NCI-H2081 treated with DMSO at 0.1 percent for 48 hours (cell line): ENCODE measurements around the gene ELK4.

ENCODE experiments used
- DNase-seq: peaks from one replicate; lab custom pipeline; 2025; lab: John Stamatoyannopoulos, UW

The ELK4 gene

DNA sequence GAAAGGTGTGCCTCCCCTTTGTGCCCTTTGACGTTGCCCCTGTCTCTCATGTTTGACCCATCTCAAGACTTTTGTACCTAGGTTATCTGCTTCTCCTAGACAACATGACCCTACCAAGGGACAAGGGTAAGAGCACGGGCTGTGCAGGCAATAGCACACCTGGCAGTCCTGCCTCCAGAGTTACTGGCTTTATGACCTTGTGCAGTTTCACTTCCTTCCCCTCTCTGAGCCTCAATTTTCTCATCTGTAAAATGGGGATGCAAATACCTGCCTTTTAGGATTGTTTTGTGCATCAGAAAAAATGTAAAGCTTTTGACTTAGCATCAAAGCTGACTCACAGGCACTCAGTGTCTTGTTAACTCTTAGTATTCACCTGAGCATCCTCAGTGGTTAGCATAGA, 36.4 kb downstream of the ELK4 start:
- no peak for DNase-seq

DNA sequence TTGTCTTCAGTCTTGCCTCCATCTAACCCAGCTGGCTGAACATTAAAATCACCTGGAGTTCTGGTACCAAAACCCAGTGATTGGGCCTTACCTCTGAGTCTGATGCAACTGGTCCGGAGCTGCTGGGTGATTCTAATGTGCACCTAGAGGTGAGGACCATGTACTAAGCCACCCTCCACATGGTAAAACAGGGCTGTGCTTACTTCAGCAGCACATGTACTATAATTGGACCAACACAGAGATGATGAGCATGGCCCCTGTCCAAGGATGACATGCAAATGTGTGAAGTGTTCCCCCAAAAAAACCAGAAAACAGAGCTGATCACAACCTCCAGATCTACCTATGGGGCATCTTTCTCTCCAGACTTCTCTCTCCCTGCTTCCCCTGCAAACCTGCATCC, 37.0 kb downstream of the ELK4 start:
- no peak for DNase-seq

DNA sequence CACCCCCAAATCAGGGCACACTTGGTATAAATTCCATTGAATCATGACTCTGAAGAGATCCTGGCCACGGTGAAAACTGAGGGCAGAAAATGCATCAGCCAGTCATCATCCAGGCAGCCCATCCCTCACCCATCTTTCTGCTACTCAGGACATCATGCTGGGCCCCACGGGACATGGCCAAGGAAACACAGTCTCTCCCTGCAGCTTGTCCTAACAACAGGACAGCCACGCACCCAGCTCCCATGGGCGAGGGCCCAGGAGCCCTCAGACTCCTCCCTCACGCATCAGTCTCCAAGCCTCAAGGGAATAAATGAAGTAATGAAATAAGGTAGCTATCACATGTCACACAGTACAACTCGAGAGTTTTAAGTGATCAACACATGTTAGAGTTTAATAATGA, 37.8 kb downstream of the ELK4 start:
- no peak for DNase-seq

DNA sequence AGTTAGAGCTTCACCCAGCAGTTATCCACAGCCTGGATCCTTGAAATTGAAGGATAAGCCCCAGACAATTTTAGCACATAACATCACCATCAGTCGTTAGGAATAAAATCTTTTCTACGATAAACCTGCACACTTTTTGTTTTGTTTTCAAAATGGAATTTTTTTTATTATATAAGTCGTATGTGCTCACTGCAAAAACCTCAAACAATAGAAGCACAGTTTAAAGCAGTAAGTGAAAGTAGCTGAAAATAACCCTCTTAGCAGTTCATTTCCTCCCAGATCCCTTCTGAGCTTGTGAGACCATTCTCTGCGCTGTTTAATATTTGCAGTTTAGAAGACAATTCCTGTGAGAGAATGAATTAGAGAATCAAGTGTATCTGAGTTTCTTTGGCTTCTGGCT, 38.3 kb downstream of the ELK4 start:
- no peak for DNase-seq

DNA sequence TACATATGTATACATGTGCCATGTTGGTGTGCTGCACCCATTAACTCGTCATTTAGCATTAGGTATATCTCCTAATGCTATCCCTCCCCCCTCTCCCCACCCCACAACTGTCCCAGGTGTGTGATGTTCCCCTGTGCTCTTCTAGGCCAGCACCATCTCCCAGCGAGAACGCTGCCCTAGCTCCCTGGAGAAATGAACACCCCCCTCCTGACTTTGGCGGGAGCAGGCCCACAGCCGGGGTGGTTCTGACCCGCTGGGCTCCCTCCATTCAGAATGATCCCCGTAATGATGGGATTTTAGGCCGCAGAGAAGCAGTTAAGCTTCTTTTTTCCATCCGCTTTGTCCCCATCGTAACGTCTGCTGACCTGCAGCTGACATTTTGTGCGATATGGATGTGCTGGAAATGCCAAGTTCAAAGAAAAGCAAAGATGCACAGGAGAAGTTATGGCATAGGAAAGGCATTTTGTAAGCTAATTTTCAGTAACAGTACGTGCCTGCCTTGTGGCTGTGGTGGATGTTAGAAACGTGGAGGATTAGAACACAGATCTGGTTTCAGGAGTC, 39.3 kb downstream of the ELK4 start:
- DNase-seq, result no peak

DNA sequence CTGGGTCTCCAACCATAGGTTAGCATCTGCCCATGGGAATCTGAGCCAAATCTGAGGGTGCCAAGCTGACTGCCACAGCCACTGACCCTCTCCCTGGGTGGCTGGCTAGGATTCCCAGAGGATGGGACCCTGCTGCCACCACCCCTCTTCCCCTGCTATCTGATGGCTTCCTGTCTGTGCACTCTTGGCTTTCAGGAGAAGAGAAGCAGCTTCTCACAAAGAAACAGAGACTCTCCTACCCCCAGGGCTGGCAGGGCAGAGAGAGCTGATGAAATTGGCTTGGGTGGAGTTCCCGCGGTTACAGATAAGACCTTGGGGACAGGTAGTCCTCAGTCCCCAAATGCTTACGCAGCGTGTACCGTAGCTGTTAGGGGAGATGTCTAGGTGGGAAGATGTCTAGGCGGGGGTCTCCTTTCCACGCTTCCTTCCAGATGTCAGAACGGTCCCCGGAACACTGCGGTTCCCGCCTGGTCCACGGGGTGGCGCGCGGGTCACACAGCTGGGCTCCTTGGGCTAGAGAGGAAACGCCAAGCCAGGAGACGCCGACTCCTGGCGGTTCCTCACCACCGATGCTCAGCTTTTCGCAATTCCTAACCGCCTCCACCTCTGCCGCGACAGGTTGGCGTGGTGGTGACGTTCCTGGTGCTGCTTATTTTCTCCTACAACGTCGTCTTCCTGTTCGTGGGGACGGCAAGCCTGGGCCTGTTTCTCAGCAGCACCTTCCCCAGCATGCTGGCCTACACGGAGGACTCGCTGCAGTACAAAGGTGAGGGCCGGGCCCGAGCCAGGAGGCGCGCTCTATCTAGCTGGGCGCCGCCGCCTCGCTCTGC, 40.1 kb downstream of the ELK4 start:
- peak; percentile 66 for DNase-seq

DNA sequence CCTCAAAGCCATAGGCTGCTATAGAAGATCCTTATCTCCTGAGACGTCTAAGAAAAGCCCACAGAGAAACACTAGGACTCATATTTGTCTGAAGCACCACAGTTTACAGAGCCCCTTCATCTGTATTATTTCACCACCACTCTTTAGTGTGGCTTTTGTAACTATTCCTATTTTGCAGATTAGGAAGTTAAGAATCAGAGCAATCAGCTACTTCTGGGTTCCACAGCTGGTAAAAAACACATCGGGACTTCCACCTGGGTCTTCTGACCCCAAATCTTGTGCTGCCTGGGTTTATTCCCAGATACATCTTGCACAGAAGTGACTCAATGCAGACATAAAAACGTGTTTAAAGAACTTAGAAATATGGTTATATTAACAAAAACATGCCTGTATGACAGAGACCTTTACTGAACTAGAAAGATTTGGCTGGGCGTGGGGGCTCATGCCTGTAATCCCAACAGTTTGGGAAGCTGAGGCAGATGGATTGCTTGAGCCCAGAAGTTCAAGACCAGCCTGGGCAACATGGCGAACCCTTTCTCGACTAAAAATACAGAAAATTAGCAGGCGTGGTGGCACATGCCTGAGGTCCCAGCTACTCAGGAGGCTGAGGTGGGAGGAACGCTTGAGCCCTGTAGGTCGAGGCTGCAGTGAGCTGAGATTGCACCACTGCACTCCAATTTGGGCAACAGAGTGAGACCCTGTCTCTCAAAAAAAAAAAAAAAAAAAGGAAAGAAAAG, 40.9 kb downstream of the ELK4 start:
- DNase-seq, result no peak

DNA sequence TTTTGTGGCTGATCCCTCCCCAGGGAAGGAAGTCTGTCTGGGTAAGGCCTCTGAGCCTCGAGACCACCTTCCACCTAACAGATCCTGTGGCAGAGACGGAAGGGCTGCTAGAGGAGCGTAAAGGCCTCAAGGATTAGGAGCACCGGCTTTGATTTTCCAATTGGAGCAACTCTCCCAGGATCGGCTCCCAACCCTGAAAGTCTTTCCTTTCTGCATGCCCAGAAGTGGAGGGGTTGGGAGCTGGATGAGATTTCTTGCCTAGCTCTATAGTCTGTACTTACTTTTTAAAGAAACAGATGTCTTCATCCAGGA, 41.4 kb downstream of the ELK4 start:
- no peak for DNase-seq

DNA sequence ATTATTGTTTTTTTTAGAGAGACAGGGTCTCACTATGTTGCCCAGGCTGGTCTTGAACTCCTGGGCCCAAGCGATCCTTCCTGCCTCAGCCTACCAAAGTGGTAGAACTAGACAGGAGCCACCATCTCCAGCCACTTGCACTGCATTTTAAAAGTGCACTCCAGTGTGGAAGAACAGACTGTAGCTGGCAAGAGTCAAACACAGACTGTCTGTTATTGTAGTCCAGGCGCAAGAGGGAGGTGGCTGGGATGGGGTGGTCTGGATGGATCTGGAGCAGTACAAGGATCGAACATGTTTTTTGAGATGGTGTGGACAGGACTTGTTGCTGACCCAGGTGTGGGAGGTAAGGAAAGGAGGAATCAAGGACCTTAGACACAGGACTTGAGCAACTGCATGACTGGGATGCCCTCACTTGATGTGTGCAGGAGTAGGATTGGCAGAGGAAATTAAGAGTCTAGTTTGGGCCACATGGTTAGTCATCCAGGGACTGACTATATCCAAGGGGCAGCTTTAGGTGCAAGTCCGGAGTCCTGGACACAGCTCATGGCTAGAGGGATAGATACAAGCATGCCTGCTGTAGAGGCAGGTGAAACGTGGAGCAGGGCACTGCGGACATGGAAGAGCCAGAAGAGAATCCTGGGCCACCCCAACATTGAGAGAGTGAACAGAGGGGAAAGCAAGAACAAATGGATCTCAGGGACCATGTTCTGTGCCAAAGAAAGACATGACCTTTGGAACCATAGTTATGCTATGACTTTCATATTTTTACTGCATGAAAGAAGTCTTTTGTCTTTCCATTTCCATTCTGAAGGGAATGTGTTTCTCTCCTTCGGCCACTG, 42.0 kb downstream of the ELK4 start:
- DNase-seq, result no peak

DNA sequence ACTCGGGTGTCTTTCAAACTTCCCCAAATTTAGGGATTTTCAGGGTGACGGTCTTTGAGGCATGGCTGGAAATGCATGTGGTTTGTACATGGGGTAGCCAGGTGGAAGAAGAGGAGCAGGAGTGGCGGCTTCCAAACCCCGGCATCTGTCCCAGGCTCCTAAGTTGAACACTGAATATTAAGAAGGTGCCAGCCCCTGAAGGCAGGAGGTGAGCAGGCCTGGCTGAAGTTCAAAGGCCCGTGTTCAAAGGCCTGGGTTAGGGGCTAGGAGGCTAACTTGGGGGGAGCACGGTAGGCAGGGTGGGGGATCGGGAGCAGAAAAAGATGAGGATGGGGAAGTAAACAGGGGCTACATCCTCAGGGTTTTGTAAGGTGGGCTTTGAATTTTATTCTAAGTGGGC, 42.8 kb downstream of the ELK4 start:
- no peak for DNase-seq

DNA sequence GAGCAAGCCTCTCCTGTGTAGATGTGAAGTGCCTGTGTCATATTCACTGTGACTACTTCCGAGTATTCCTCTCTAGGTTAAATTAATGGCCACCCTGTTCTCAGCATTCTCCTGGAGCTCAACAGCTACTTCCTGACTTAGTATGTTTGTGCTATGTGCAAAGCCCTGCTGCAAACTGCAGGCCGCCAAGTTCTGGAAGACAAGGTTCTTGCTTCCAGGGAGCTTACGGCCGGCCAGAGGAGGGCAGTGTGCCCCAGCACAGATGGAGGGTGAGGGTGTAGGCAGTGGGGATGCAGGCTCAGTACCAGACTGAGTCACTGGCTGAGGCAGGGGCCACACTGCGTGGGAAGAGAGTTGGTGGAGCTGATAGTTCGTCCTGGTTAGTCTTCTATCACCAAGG, 43.2 kb downstream of the ELK4 start:
- no peak for DNase-seq

DNA sequence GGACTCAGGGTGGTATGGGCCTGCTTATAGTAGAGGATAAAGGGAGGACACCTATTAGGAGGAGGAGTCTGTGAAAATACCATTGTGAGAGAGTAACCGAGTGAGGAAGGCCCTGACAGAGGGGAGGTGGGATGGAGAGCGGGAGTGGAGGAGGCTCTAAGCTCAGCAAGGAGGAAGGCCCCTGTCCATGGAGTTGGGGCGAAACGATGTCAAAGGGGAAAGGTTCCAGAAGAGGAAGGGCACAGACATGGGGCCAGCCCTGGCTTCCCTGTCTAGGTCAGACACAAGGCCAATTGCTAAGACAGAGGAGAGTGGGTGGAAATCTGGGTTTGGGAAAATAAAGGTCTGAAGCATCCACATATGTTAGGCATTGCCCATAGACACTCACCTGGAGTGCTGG, 44.2 kb downstream of the ELK4 start:
- no peak for DNase-seq

DNA sequence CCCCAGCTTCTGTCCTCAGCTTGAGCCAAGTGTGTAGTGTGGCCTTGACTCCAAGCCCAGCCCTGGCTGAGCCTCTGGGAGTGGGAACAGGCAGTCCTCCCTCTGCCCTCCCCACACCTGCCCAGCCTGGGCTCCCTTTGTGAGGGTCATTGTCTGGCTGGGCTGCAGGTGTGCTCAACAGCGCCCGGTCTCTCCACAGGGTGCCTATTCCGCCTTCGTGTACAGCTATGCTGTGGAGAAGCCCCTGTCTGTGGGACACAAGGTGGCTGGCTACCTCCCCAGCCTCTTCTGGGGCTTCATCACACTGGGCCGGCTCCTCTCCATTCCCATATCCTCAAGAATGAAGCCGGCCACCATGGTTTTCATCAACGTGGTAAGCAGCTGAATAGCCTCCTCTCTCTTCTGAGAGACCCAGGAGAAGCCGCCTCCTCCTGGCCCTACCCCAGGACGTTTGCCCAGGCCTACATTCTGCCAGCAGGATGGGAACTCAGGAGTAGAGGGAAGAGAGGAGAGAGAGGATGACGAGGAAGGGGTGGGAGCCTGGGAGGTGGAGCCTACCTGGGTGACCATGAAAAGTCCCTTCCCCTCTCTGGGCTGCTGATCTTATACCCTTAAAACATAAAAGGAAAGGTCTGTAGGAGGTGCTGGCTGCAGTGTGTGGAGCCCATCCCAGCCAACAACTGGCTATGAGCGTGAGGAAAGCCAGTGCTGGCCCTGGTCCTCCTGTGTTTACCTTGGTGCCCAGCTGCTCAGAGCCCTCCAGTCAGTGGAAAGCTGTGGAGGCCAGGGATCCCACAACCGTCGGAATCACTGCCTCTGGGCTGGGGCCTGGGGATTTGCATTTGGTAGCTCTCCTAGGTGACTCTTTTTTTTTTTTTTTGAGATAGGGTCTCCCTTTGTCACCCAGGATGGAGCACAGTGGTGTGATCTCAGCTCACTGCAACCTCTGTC, 45.7 kb downstream of the ELK4 start:
- no peak for DNase-seq

DNA sequence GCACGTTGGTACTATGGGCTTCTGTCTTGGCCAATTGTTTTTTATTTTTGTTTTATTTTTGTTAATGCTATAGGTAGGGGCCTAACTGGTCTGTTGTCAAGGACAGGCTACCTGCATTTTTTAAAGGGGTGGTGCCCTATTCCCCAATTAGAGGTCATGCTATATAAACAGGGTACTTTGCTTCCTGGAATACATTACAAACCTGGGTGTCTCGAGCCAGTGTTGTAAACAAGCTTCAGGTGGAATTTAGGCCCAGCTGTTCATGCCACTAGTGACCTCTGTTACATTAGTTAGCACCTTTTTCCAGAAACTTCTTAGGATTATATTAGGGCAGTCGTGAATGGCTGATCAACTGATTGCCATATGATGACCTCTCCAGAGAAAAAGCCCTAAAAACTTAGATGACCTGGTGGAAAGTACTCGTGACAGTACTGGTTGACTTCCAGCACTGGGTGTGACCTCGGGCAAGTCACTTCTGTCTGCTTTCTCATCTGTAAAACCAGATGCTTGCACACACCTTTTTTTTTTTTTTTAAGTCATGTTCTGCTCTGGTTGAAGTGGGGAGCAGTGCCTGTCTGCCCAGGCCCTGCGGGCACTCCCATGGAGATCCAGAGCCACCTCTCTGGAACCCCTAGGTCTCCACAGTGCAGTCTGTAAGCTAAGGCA, 46.5 kb downstream of the ELK4 start:
- no peak for DNase-seq

DNA sequence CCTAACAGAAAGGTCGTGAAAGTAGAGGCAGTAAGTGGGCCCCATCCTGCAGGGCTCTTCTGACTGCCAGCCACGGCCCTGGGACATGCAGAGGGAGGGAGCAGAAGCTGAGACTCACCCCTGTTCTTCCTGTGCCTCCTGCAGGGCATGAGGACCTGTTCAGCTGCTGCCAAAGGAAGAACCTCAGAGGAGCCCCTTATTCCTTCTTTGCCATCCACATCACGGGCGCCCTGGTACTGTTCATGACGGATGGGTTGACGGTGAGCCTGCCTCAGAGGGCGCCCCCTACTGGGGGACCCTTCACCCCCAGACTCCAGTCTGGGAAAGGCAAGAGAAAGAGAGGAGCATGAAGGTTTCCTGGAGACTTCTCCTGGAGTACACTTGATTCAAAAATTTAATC, 47.1 kb downstream of the ELK4 start:
- no peak for DNase-seq

DNA sequence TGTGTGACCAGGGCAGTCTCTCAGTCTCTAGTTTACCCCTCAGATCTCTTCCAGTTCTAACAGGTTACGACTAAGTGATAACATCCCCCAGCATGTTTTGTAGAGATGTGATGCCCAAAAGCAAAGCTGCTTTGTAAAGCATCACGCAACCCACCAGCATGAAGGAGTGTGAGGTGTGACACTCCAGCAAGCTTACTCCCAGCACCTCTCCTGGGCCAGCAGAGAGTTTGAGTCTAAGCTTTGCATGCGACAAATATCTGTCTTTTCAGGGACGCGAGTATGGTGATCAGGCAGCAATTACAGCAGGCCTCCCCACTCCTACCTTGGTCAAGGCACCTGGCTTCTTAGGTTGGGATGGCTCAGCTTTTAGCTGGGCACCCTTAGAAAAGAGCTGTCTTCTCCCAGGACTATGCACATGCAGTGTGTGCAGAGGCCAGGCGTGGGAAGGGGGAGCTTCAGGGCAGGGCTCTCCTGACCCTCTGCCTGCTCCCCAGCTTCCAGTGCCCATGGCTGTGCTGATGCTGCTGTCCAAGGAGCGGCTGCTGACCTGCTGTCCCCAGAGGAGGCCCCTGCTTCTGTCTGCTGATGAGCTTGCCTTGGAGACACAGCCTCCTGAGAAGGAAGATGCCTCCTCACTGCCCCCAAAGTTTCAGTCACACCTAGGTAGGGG, 48.2 kb downstream of the ELK4 start:
- DNase-seq, result no peak

DNA sequence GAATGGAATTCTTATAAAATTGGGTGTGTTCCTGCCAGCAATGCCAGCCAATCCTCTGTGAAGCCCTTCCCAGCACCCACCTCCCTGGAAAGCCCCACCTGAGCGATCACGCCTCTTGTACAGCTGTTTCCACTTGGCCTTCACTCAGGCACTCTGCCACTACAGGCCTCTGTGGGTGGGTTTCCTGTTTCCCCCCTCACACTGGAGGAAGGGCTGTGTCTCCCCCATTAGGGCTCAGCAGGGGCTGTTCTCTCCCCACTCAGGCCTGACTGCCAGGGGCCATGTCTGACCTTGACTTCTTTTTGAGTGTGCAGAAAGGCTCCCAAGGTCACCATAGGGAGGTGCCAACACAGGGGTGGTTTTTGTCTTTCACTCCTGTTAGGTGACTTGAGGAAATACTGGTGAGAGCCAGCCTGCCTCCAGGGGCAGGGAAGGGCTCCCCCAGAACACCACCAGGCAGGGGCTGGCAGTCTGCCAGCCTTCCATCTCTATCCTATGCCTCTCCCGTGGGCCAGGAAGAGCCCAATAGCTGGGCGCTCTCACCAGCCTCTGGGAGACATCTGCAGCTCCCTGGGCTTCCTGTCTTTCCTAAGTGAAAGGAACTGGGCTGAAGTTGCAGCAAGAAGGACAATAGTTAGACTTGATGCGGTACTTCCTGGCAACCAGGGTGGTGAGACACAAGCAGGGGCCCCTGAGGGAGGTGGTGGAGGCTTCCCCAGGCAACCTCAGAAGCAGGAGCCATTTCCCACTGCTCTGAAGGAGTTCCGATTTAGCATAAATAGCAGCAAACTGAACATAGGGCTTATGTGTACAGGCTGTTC, 49.1 kb downstream of the ELK4 start:
- DNase-seq, result no peak

DNA sequence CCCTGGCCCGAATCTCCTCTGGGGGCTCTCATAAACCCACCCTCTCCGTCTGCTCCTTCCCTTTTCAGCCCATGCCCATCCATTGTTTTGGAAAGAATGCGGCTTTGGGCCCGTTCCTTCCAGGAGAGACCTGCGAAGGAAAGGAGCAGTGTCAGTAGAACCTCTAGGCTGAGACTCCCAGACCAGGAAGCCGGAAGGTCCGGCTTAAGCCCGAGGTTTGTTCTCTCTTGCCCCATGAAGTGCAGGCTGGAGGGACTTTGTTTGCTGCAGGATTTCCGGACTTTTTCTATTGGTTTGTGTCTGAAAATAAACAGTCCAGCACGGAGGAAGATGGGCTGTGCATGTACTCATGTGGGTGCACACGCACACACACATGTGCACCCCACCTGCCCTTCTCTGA, 49.8 kb downstream of the ELK4 start:
- DNase-seq, result no peak

DNA sequence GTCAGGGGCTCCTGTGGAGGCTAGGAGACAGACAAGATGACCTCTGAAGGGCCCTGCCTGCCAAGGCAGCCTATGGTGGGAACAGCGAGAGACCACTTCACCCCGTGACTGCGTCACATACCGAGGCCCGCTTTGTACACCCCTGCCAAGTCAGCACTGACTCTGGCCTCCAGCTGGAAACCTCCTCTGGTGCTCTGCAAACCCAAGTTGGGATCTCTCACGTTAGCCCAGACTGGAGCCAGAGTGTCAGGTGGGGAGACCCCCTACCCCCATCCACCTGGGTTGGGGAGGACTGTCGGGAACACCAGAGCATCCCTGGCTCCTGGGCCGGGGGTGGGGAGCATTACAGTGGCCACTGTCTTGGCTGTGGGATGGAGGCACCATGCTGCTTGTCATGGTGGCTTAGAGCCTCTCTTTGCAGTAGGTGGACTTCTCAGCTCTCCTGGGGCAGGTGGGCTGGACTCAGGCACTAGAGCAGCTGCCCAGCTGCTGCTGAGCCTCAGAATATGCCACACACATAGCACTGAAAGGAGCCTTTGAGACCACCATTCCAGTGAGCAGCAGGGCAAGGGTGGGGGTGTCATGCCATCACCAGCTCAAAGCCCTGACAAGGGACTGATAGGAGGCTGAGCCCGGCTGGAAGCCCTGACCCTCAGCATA, 50.4 kb downstream of the ELK4 start:
- DNase-seq, result no peak
